Right renal pelvis (tissue), 4 donors: ENCODE measurements around the gene PRR23B. TPM values are rescaled to one million over a fixed set of nuclear protein-coding genes. Genes with fewer than 3 reads are reported as not detected.

Source experiments
- DNase-seq, 4 donors: peaks; one replicate each; pipeline ENCODE4 v3.0.0-alpha.2; 2013; ENCODE audit warnings: low read depth in 4 of 4, low spot score in 3 of 4, missing footprints in 1 of 4
- polyA plus RNA-seq, 4 donors: library from polyadenylated mRNA; unstranded; fragments of 120-200 nt; gene quantifications; one replicate each; pipeline ENCODE4 v1.2.1, GENCODE V29; 2013; ENCODE audit not compliant: insufficient read length in 4 of 4

The PRR23B gene
- polyA plus RNA-seq, 4 donors = 0.04 TPM; not detected in 3

- no peak for DNase-seq
Observed at GRCh38 chr3:138975351-138975750, 45.4 kb downstream of the PRR23B start.

- DNase-seq = no peak
Observed at GRCh38 chr3:138974462-138974861, 46.3 kb downstream of the PRR23B start.

- no peak for DNase-seq
Observed at GRCh38 chr3:138972941-138973340, 47.8 kb downstream of the PRR23B start.

- no peak for DNase-seq
Observed at GRCh38 chr3:138971766-138972320, 48.9 kb downstream of the PRR23B start.

Other genes with a start within 250 kb of the PRR23B start
- gene PIK3CB, start 186.0 kb downstream of the PRR23B start, polyA plus RNA-seq = 10 to 100 TPM; 27.9 to 35.4 (median 32.9) TPM
- gene FOXL2, start 73.8 kb downstream of the PRR23B start, polyA plus RNA-seq = not detected
- under 1 TPM in 2 of 4 donors, not detected in 2; 0.04 to 0.09 TPM for gene FOXL2NB, start 73.7 kb downstream of the PRR23B start, polyA plus RNA-seq
- gene PRR23A, start 14.7 kb downstream of the PRR23B start, polyA plus RNA-seq = not detected
- under 1 TPM in 1 of 4 donors, not detected in 3; 0.04 TPM for gene PRR23C, start 24.0 kb upstream of the PRR23B start, polyA plus RNA-seq